Measurements from ENCODE around the gene MPLKIP.
"Not testable (repeated sequence)": the region's sequence is repeated elsewhere in the genome, so short reads cannot be mapped to it uniquely, and the experiment has no call there.

MPLKIP gene

DNA sequence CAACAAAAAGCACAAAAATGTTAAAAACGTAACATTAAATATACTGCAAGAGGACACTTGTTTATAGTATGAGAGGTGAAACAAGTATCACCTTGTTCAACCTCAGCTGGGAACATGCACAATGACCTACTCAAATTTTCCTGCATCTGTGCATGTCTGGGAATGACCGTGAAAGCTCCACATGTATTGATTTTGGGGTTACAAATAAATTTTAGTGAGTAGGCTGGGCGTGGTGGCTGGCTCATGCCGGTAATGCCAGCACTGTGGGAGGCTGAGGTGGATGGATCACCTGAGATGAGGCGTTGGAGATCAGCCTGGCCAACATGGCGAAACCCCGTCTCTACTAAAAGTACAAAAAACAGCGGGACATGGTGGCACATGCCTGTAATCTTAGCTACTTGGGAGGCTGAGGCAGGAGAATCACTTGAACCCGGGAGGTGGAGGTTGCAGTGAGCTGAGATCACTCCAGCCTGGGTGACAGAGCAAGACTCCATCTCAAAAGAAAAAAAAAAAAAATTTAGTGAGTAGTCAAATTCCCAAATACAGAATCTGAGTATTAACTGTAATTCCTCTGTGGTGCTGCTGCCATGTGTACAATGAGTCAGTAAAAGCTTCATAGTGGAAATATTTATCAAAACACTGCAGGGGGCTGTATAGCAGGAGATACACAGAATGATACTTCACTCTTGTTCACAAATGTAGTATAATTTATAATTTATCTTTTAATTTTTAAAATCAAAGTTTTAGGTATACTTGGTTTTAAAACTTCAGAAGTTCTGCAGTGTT, 41.5 kb upstream of the MPLKIP start:
- Histone ChIP-seq H3K9me3 (replicated peaks; ENCODE audit: insufficient read depth, low read length) (no peaks in the 10 kb centered on the region), H3K9me2 (replicated peaks; ENCODE audit: insufficient read depth, low read length) (no peaks in the 10 kb centered on the region), H3K36me3 (replicated peaks; ENCODE audit: insufficient read depth, low read length) (no peaks in the 10 kb centered on the region), H3K27me3 (replicated peaks; ENCODE audit: insufficient read depth, low read length) (no peaks in the 10 kb centered on the region), H4K20me1 (ENCODE audit: insufficient read depth, low read length) (no peaks in the 10 kb centered on the region), H3K4me3 (ENCODE audit: low read length) (no peak overlapping the region), H3K27ac (ENCODE audit: low read length) (no peak overlapping the region), H3K4me1 (ENCODE audit: low read length) (no peaks in the 10 kb centered on the region), H2AFZ (ENCODE audit: low read length) (no peak overlapping the region), H3K79me2 (ENCODE audit: low read length) (no peaks in the 10 kb centered on the region), H3K9ac (ENCODE audit: low read length) (no peak overlapping the region), H3F3A (ENCODE audit: insufficient read depth, low read length) (no peaks in the 10 kb centered on the region), H3K4me2 (ENCODE audit: low read depth, low read length) (no peak overlapping the region)
- DNase-seq, result no peak
- TF ChIP-seq, protein P1, sequence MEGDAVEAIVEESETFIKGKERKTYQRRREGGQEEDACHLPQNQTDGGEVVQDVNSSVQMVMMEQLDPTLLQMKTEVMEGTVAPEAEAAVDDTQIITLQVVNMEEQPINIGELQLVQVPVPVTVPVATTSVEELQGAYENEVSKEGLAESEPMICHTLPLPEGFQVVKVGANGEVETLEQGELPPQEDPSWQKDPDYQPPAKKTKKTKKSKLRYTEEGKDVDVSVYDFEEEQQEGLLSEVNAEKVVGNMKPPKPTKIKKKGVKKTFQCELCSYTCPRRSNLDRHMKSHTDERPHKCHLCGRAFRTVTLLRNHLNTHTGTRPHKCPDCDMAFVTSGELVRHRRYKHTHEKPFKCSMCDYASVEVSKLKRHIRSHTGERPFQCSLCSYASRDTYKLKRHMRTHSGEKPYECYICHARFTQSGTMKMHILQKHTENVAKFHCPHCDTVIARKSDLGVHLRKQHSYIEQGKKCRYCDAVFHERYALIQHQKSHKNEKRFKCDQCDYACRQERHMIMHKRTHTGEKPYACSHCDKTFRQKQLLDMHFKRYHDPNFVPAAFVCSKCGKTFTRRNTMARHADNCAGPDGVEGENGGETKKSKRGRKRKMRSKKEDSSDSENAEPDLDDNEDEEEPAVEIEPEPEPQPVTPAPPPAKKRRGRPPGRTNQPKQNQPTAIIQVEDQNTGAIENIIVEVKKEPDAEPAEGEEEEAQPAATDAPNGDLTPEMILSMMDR (IDR thresholded peaks at IDR 0.05; ENCODE audit: low read length), result no peak
- TF ChIP-seq EZH2 (optimal IDR thresholded peaks at IDR 0.05; ENCODE audit: low read depth, low read length) (no peak), EZH2phosphoT487 (IDR thresholded peaks at IDR 0.05; ENCODE audit: low read length) (no peak)

DNA sequence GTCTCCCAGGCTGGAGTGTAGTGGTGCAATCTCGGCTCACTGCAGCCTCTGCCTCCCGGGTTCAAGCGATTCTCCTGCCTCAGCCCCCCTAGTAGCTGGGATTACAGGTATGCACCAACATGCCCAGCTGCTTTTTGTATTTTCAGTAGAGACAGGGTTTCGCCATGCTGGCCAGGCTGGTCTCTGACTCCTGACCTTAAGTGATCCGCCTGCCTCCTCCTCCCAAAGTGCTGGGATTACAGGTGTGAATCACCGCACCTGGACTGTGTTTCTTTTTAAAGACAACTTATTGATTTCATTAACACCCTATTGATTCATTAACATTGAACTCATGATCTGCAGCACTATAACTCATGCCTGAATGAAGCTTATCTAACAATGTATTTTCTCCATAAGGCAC, 40.8 kb upstream of the MPLKIP start:
- H3K9me2 ChIP-seq (replicated peaks; ENCODE audit: insufficient read depth, low read length); H3K27me3 ChIP-seq (replicated peaks; ENCODE audit: insufficient read depth, low read length); H3K9ac ChIP-seq (ENCODE audit: low read length); H3F3A ChIP-seq (ENCODE audit: insufficient read depth, low read length); DNase-seq; H3K4me1 ChIP-seq (ENCODE audit: low read length); H3K4me2 ChIP-seq (ENCODE audit: low read depth, low read length); H2AFZ ChIP-seq (ENCODE audit: low read length); H4K20me1 ChIP-seq (ENCODE audit: insufficient read depth, low read length); H3K79me2 ChIP-seq (ENCODE audit: low read length); H3K27ac ChIP-seq (ENCODE audit: low read length); H3K4me3 ChIP-seq (ENCODE audit: low read length); H3K36me3 ChIP-seq (replicated peaks; ENCODE audit: insufficient read depth, low read length); H3K9me3 ChIP-seq (replicated peaks; ENCODE audit: insufficient read depth, low read length): not testable (repeated sequence)

DNA sequence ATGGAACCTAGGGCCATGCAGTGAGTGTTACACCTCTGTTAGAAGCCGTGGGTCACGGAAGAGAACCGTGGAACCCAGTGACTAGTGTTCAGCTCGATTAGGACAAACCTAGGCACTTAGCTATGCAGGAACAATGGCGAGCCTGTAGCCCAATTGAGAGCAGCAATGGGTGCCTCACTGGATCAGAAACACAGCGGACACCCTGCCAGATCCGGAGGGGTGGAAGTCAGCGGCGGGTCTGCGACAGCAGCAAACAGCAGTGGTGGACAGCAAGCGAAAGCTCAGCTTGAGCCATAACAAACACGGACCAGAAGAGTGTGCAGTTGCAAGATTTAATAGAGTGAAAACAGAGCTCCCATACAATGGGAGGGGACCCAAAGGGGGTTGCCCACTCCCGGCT, 38.7 kb upstream of the MPLKIP start:
- DNase-seq; H2AFZ ChIP-seq (ENCODE audit: low read length); H3K36me3 ChIP-seq (replicated peaks; ENCODE audit: insufficient read depth, low read length); H3K9me2 ChIP-seq (replicated peaks; ENCODE audit: insufficient read depth, low read length); H3K9me3 ChIP-seq (replicated peaks; ENCODE audit: insufficient read depth, low read length); H3K27me3 ChIP-seq (replicated peaks; ENCODE audit: insufficient read depth, low read length); H3K9ac ChIP-seq (ENCODE audit: low read length); H3F3A ChIP-seq (ENCODE audit: insufficient read depth, low read length); H4K20me1 ChIP-seq (ENCODE audit: insufficient read depth, low read length); H3K4me3 ChIP-seq (ENCODE audit: low read length); H3K79me2 ChIP-seq (ENCODE audit: low read length); H3K27ac ChIP-seq (ENCODE audit: low read length); H3K4me2 ChIP-seq (ENCODE audit: low read depth, low read length); H3K4me1 ChIP-seq (ENCODE audit: low read length): not testable (repeated sequence)

DNA sequence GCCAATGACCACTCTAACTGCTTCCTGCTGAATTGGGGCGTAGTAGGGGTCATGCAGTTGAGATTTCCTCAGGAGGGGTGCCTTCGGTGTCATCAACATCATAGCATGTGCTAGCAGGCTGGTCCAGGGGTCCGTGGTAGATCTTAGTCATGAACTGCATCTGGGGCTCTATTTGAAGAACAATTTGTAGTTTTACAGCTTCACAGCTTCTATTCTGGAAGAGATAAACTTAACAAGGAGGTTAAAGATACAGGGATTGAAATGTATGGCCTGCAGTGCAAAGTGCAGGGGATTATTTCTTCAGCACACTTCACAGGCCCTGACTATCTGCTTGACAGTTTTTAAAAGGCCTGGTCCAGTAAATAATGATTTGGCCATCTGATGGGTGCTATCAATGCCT, 33.8 kb upstream of the MPLKIP start:
- not testable (repeated sequence) for H3K79me2 ChIP-seq (ENCODE audit: low read length); H3K27me3 ChIP-seq (replicated peaks; ENCODE audit: insufficient read depth, low read length); DNase-seq

DNA sequence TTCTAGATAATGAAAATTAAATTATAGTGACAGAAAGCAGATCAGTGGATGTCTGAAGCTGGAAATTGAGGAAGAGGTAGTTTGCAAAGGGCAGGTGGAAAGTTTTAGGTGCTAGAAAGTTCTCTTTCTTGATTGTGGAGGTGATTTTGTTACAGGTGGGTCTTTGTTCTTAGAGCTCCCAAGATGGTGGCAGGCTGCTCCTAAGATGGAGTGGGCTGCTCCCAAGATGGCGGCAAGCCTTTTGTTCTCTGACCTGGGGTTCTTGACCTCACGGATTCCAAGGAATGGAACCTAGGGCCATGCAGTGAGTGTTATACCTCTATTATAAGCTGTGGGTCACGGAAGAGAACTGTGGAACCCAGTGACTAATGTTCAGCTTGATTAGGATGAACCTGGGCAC, 32.9 kb upstream of the MPLKIP start:
- TF ChIP-seq EZH2phosphoT487 (IDR thresholded peaks at IDR 0.05; ENCODE audit: low read length) (no peak), EZH2 (optimal IDR thresholded peaks at IDR 0.05; ENCODE audit: low read depth, low read length) (no peak)
- TF ChIP-seq, protein P1 (IDR thresholded peaks at IDR 0.05; ENCODE audit: low read length), result no peak
- Histone ChIP-seq H3K9me3 (replicated peaks; ENCODE audit: insufficient read depth, low read length) (no peaks in the 10 kb centered on the region), H3K4me3 (ENCODE audit: low read length) (no peak overlapping the region), H3K79me2 (ENCODE audit: low read length) (no peaks in the 10 kb centered on the region), H3K9ac (ENCODE audit: low read length) (no peak overlapping the region), H3K4me2 (ENCODE audit: low read depth, low read length) (no peak overlapping the region), H3K4me1 (ENCODE audit: low read length) (no peaks in the 10 kb centered on the region), H4K20me1 (ENCODE audit: insufficient read depth, low read length) (no peaks in the 10 kb centered on the region), H3K9me2 (replicated peaks; ENCODE audit: insufficient read depth, low read length) (no peaks in the 10 kb centered on the region), H3K27ac (ENCODE audit: low read length) (no peak overlapping the region), H3F3A (ENCODE audit: insufficient read depth, low read length) (no peaks in the 10 kb centered on the region), H3K36me3 (replicated peaks; ENCODE audit: insufficient read depth, low read length) (no peaks in the 10 kb centered on the region), H3K27me3 (replicated peaks; ENCODE audit: insufficient read depth, low read length) (no peaks in the 10 kb centered on the region), H2AFZ (ENCODE audit: low read length) (no peak overlapping the region)
- DNase-seq, result no peak

More for the DNA sequence above, 33.8 kb upstream of the MPLKIP start:
- H3F3A ChIP-seq (ENCODE audit: insufficient read depth, low read length); H4K20me1 ChIP-seq (ENCODE audit: insufficient read depth, low read length); H3K4me3 ChIP-seq (ENCODE audit: low read length); H3K9me2 ChIP-seq (replicated peaks; ENCODE audit: insufficient read depth, low read length); H3K36me3 ChIP-seq (replicated peaks; ENCODE audit: insufficient read depth, low read length); H3K9ac ChIP-seq (ENCODE audit: low read length); H3K4me1 ChIP-seq (ENCODE audit: low read length); H2AFZ ChIP-seq (ENCODE audit: low read length); H3K9me3 ChIP-seq (replicated peaks; ENCODE audit: insufficient read depth, low read length); H3K4me2 ChIP-seq (ENCODE audit: low read depth, low read length); H3K27ac ChIP-seq (ENCODE audit: low read length): not testable (repeated sequence)
